NCI-H1930 (cell line): ENCODE data around the gene ATP2B3.

ENCODE experiments used
- DNase-seq, 2 experiments: peaks; one replicate each; lab custom pipeline; 2025; lab: John Stamatoyannopoulos, UW

Gene ATP2B3

DNA sequence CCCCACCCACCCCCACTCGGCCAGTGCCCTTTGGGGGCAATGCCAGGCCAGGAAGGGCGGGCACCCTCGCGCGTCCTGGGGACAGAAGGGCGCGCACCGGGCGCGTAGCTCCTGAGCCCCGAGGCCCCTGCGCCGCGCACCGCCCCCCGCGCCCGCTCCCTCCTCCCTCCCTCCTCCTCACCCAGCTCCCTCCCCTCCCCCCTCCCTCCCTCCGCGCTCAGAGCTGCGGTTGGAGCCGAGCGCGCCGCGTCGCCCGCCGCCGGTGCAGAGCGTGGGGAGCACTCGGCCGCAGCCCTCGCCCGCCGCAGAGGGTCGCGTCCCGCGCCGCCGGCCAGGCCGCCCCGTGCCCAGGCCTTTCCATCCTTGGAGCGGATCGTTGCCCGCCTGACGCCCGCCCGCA, at the start of gene ATP2B3:
Gene ATP2B3, plus strand, starts transcription at position 220 of the 400 bp plus-strand sequence. CDS start 18,606 bp downstream, outside the sequence.
- DNase-seq: no peak

DNA sequence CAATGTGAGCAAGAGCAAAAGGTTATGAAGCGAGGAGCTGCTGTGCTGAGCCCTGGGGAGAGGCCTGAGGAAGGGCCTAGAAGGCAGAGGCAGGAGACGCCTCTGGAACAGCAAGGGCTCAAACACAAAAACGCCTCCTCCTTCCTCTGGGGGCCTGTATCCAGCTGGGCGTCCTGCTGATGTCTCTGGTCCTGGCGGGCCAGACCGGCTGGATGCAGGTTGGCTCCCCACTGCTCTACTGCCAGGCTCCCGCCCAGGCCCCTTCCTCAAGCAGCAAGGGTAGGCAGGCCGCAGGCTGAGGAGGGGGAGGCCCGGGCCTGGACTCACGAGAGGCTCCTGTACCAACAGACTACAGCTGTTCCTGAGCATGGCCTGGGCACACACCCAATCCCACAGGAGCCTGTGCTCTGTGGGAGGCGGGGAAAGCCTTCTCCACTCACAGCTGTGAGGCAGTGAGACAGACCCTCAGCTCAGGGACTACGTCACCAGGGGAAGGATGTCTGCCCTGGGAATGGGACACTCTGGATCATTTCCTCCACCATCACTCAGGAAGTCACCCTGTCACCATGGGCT, 49.3 kb upstream of the ATP2B3 start:
- DNase-seq: no peak

- no peak for DNase-seq
Observed at GRCh38 chrX:153469811-153470410, 47.5 kb upstream of the ATP2B3 start.

DNA sequence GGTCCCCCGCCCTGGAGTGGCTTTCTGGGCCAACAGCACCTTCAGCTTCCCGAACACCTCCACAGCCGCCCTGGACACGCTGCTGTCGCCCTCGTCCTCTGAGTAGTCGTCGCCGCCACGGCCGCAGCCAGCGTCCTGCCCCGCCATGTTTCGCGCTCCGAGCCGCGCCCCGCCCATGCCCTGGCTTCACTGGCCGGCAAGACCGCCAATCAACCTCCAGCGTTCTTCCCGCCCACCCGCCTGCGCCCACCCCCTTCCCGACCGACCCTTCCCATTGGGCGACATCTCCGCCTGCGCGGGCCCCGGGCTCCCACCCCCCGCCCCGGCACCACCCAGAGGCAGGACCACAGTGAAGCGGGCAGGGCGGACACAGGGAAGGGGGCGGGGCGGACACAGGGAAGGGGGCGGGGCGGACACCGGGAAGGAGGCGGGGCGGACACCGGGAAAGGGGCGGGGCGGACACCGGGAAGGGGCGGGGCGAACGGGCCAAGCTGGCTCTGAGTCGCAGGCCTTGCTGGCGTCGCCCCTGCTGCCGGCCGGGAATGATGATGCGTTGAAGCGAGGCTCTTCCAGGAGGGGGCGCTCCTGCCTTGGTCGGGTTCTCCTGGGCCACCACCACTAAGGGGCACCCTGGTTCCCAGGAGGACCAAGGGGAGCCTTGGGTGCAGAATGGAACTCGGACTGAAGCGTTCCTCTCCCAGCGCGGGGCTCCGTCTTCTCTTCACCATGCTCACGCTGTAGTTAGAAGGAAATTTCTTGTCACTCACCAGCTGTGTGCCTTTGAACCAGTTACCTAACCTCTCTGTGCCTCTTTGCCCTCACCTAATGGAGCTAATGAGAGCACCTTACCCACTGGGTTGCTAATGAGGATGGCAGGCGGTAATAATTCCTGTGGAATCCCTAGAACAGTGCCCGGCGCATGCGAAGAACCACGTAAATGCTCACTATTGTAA, 46.8 kb upstream of the ATP2B3 start, which contains the start of gene HAUS7:
Gene HAUS7, minus strand, starts transcription at position 166 of the 953 bp plus-strand sequence. Its CDS starts 19 bp downstream, at position 147.
- peak; percentile 85 to 86 for DNase-seq

GRCh38 chrX:153471663-153472280, 45.7 kb upstream of the ATP2B3 start:
- no peak for DNase-seq

DNA sequence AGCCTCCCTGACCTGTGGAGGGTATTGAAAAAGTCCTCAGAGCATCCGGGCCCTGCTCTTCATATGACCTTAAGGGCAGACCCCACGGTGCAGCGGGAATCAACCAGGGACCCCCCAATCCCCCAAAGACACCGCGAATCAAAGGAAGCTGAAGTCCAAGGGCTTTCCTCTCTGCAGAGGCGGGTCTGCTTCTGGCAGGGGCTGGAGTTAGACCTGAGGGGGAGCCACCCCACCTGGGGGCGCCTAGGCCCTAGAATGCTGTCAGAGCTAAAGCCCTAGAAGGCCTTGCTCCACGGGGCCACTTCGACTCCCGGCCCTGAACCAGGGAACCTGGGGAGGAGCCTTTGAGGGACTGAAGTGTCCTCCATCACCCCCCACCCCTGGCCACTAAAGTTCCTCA, 44.3 kb upstream of the ATP2B3 start:
- DNase-seq: no peak

DNA sequence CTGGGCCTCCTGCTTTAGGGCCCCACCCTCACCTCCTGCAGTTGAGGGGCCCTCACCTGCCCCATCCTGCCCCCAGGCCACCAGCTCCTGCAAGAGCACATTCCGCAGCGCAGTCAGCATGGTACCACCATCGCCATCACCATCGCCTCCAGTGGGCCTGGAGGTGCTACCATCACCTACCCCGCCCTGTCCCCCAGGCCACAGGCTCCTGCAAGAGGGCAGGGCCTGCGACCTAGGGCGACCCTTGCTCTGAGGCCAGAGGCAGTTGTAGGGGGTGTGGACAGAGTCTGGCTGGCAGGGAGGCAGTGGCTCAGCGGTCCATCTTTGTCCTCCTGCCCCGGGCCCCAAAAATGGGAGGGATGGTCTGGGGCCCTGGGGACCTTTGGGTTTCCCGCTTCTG, 43.2 kb upstream of the ATP2B3 start:
- DNase-seq: no peak

- DNase-seq: peak in 1 of 2 experiments; percentile 11
Observed at GRCh38 chrX:153474718-153475117, 42.7 kb upstream of the ATP2B3 start.

GRCh38 chrX:153475271-153475670, 42.2 kb upstream of the ATP2B3 start:
- no peak for DNase-seq

- no peak for DNase-seq
Observed at GRCh38 chrX:153475751-153476281, 41.6 kb upstream of the ATP2B3 start.

DNA sequence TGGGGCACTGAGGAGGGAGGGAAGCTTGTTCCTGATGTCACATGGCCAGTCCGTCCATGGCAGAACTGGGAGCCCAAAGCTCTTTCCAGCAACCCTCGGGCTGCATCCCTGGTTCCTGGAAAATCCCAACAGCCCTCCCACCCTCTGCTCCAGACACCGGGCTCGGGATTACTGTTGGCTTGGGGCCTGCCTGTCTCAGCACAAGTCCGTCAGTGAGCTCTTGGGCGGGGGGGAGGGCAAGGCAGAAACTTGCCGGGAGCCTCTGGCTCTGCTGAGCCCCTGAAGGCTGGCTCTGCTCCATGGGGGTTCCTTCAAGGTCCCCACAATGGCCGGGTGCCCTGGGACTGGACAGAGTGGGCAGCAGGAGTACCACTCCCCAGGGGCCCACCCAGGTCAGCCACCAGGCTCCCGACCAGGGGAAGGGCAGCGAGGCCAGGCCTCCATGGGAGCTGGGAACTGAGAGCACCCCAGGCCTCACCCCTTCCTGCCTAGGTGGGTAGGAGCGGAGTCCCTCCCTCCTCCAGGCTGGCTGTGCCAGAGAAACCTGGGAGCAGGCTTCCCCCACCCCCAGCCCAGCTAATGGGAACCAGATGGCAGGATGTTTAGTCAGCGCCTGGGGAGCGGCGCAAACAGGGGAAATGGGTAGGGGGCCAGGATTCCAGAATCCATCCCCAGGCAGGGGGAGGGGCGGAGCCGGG, 40.6 kb upstream of the ATP2B3 start:
- no peak for DNase-seq

DNA sequence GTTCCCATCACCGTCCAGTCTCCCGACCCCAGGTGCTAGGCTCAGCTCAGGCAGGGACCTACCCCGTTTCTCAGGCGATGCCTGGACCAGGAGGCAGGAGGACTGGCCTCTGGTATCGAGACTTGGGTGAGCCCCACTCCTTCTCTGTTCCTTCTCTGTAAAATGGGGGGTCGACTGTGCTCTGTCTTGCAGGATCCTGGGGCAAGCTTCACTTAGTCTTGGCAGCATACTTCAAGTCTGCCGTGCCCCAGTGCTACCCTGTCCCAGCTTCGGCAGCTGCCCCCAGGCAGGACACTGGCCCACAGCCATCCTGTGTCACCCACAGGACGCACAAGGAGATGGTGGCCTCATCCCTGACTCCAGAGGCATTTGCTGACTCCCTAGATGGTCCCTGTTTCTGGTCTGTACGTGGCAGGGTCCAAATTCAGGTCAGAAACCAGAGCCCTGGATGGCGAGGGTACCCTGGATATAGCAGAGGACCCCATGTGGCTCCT, 40.0 kb upstream of the ATP2B3 start:
- DNase-seq: no peak

DNA sequence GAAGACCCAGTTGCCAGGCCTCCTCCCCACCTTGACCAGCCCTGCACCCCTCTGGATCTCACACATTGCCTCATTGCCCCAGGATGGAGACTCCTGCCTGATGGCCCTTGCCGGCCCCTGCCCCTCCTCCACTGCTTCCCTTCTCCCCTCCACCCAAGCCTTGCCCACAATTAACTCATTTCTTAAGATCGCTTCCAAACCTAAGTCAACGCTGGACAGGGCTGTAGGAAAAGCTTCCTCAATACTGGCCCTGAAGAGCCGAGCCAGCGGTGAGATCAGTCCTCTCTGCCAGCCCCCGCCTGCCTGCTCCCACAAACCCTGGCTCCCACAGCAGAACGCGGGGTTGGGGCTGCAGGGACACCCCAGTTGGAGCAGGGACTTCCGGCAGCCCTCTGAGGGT, 39.5 kb upstream of the ATP2B3 start:
- no peak for DNase-seq

- no peak for DNase-seq
Observed at GRCh38 chrX:153478746-153479145, 38.7 kb upstream of the ATP2B3 start.

- DNase-seq: no peak
Observed at GRCh38 chrX:153481043-153481442, 36.4 kb upstream of the ATP2B3 start.

GRCh38 chrX:153482376-153483015, 34.9 kb upstream of the ATP2B3 start:
- DNase-seq: no peak

GRCh38 chrX:153485396-153486080, 31.9 kb upstream of the ATP2B3 start:
- no peak for DNase-seq

DNA sequence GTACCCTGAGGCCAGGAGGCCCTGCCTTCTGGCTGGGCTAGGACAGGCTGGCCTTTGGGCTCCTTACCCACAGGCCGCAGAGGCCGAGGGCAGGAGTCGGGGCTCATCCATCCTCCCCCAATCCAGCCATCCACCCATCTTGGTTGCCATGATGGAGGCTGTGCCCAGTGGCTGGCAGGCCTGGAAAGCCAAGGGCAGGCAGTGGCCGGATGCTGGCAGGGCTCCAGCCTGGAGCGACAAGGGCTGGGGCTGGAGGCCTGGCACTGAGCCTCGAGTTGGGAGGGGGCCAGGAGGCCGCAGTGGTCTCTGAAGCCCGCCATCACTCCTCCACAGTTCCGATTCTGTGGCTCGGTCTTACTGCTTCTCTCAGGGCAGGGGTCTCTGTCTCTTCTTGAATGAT, 31.3 kb upstream of the ATP2B3 start:
- DNase-seq: no peak

DNA sequence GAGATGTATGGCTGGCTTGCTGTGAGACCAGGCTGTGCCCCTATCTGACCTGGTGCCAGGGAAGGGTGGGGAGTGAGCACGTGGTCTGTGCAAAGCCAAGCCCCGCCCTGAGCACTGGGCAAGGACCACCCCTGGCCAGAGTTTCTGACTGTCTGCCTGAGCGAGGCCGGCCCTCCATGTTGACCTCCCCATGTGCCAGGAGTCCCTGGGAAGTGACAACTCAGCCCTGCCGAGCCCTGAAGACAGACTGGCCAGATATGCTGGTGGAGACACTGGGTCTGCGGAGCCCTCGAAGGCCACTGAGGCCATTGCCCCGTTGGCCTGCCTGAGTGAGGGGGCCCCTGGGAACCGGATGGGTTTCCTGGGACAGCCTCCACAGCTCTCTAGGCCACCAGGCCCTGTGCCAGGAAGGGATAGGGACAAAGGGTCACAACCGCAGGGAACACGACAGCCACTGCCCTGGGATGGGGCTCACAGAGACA, 29.8 kb upstream of the ATP2B3 start:
- no peak for DNase-seq
